PC-3 (cell line): ENCODE results near the gene CCDC60.

Experiments
- CTCF ChIP-seq: fragments of 300-600 bp; sonication (generic); conservative IDR thresholded peaks from 2 replicates; pipeline ENCODE4 v1.5.1; 2017; ENCODE audit warnings: antibody characterized with exemption, low read depth, mild to moderate bottlenecking, low read length
- EZH2 ChIP-seq: fragments of 300-600 bp; sonication (generic); IDR thresholded peaks from one replicate; pipeline ENCODE4 v1.6.1; 2017; ENCODE audit warnings: antibody characterized with exemption, mild to moderate bottlenecking, low read length; ENCODE audit not compliant: unreplicated experiment
- EZH2phosphoT487 ChIP-seq: fragments of 300-600 bp; sonication (generic); IDR thresholded peaks from 2 replicates; pipeline ENCODE4 v1.6.1; 2018; ENCODE audit warnings: mild to moderate bottlenecking, antibody characterized with exemption, low read length, borderline replicate concordance

GRCh38 chr12:119341020-119341419 is 6.5 kb downstream of the CCDC60 start:
- TF ChIP-seq EZH2phosphoT487 = no peak
- TF ChIP-seq CTCF = no peak
- TF ChIP-seq EZH2 = no peak
